Activated T-helper 9 cell treated with anti-CD3 and anti-CD28 coated beads, Interleukin-2, amount 50 U/mL, for 16 hours (primary cell): ENCODE data around the gene MX1.

Experiments used
- DNase-seq: peaks from one replicate; pipeline ENCODE4 v3.0.0-alpha.2; 2020; ENCODE audit warnings: low read depth

MX1 gene

GRCh38 chr21:41460578-41461527, 34.8 kb downstream of the MX1 start:
- DNase-seq, result peak; percentile 37

GRCh38 chr21:41465176-41465781, 39.2 kb downstream of the MX1 start:
- no peak for DNase-seq

- DNase-seq, result no peak
Observed at GRCh38 chr21:41466024-41466820, 40.2 kb downstream of the MX1 start.

GRCh38 chr21:41470054-41470453, 44.0 kb downstream of the MX1 start:
- DNase-seq, result no peak

GRCh38 chr21:41472753-41473548, 46.9 kb downstream of the MX1 start:
- DNase-seq, result no peak

- no peak for DNase-seq
Observed at GRCh38 chr21:41475714-41476420, 49.8 kb downstream of the MX1 start.

- no peak for DNase-seq
Observed at GRCh38 chr21:41477641-41478318, 51.7 kb downstream of the MX1 start.

GRCh38 chr21:41478319-41479177, 52.5 kb downstream of the MX1 start:
- no peak for DNase-seq

GRCh38 chr21:41479686-41480085, 53.6 kb downstream of the MX1 start:
- DNase-seq, result no peak

GRCh38 chr21:41480086-41480690, 54.1 kb downstream of the MX1 start:
- no peak for DNase-seq

- DNase-seq, result no peak
Observed at GRCh38 chr21:41481191-41481590, 55.2 kb downstream of the MX1 start.

- no peak for DNase-seq
Observed at GRCh38 chr21:41482301-41482700, 56.3 kb downstream of the MX1 start.

- DNase-seq, result no peak
Observed at GRCh38 chr21:41482980-41483379, 56.9 kb downstream of the MX1 start.

- DNase-seq, result no peak
Observed at GRCh38 chr21:41483415-41483814, 57.4 kb downstream of the MX1 start.

- DNase-seq, result no peak
Observed at GRCh38 chr21:41483973-41484372, 57.9 kb downstream of the MX1 start.

- no peak for DNase-seq
Observed at GRCh38 chr21:41487082-41487481, 61.0 kb downstream of the MX1 start.

- DNase-seq, result no peak
Observed at GRCh38 chr21:41488080-41488479, 62.0 kb downstream of the MX1 start.

GRCh38 chr21:41489329-41489728, 63.3 kb downstream of the MX1 start:
- DNase-seq, result no peak

GRCh38 chr21:41490330-41490729, 64.3 kb downstream of the MX1 start:
- no peak for DNase-seq
